Keratinocyte (primary cell): ENCODE measurements around the gene ARRDC1.

Source experiments
- CTCF ChIP-seq, 3 experiments: IDR thresholded peaks in 1 of 3; conservative IDR thresholded peaks in 1 of 3; optimal IDR thresholded peaks in 1 of 3; 2 replicates in 2 of 3; 3 replicates in 1 of 3; pipeline versions ENCODE3 to v1.5.1; 2011; ENCODE audit warnings: low read length in 3 of 3, mild to moderate bottlenecking in 3 of 3, moderate library complexity in 2 of 3, control low read depth in 1 of 3, inconsistent platforms in 1 of 3; ENCODE audit not compliant: insufficient read depth in 2 of 3; ENCODE audit errors: extremely low read depth in 1 of 3
- EZH2 ChIP-seq: IDR thresholded peaks from one replicate; pipeline ENCODE4 v1.6.1; 2012; ENCODE audit warnings: inconsistent platforms, mild to moderate bottlenecking, low read length, moderate library complexity

GRCh38 chr9:137630126-137630525 is 24.6 kb downstream of the ARRDC1 start:
- TF ChIP-seq CTCF (optimal IDR thresholded peaks at IDR 0.05 in 1 of 3, IDR thresholded peaks at IDR 0.05 in 1 of 3, conservative IDR thresholded peaks at IDR 0.05 in 1 of 3; ENCODE audit: extremely low read depth in 1 of 3, insufficient read depth in 2 of 3, low read length in 3 of 3) (no peak), EZH2 (no peak)
